A172 (cell line): ENCODE data around the gene ATAD3C. TPM values are rescaled to one million over a fixed set of nuclear protein-coding genes. Genes with fewer than 3 reads are reported as not detected.
"Not testable (repeated sequence)": the region's sequence is repeated elsewhere in the genome, so short reads cannot be mapped to it uniquely, and the experiment has no call there.

Experiments
- DNase-seq: peaks from one replicate; pipeline ENCODE4 v3.0.0-alpha.2; 2015; ENCODE audit warnings: low spot score
- total RNA-seq: library from RNA; depleted of rRNA; stranded (reverse); fragments of >200 nt; shearing (Covaris generic); gene quantifications from 2 replicates; pipeline ENCODE4 v1.2.3, GENCODE V29; 2014

ATAD3C gene
- total RNA-seq, 1 experiment from 2014 or later, result not detected

GRCh38 chr1:1419363-1419812 is 30.1 kb upstream of the ATAD3C start:
- no peak for DNase-seq

GRCh38 chr1:1419813-1420653 is 29.5 kb upstream of the ATAD3C start:
- DNase-seq, result no peak

DNA sequence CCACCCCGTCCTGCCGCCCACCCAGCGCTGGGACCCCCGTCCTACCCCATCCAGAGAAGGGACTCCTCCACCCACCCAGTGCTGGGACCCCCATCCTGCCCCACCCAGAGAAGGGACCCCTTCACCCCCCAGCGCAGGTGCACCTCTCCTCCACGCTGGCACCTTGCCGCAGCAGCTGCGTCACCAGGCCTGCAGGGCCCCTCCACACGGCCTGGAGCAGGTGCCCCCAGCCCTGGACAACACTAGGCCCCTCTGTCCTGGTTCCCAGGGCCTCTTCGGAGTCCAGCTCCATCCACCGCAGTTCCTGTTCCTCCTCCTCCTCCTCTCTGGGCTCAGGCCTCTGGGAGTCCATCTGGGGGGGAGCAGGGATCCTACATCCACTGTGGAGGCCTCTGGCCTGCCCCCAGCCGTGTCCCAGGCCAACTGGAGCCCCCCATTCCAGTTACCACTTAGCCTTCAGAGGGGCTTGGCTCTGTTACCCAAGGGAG is 28.8 kb upstream of the ATAD3C start:
- DNase-seq, result no peak

- no peak for DNase-seq
Observed at GRCh38 chr1:1421147-1421906, 28.2 kb upstream of the ATAD3C start, which contains the start of gene ANKRD65. ANKRD65 (minus strand) TSS chr1:1421276; CDS start chr1:1421005, 271 bp downstream.

GRCh38 chr1:1421907-1422464 is 27.5 kb upstream of the ATAD3C start:
- DNase-seq, result no peak

DNA sequence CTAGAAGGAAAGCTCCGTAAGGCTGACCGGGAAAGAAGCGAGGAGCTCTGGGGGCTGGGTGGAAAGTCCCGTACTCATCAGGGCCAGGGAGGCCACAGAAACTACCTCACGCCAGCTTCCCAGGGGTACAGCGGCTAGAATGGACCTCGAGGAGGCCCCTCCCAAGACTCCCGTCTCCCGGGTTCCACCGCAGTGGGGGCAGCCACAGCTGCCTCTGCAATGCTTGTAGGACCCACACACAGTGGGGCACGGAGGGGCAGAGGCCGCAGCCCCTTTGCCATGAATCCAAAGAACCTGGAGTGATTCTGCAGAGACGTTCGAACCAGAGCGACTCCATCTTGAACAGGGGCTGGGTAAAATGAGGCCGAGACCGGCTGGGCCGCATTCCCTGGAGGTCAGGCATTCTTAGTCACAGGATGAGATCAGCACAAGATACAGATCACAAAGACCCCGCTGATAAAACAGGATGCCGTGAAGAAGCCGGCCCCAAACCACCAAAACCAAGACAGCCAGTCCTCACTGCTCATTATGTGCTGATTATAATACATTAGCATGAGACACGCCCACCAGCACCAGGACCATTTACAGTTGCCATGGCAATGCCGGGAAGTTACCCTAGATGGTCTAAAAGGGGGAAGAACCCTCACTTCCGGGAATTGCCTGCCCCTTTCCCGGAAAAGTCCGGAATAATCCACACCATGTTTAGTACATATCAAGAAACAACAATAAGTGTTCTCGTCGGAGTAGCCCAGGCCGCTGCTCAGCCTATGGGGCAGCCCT is 26.8 kb upstream of the ATAD3C start:
- DNase-seq, result peak; percentile 43

GRCh38 chr1:1423245-1423597 is 26.3 kb upstream of the ATAD3C start:
- no peak for DNase-seq

DNA sequence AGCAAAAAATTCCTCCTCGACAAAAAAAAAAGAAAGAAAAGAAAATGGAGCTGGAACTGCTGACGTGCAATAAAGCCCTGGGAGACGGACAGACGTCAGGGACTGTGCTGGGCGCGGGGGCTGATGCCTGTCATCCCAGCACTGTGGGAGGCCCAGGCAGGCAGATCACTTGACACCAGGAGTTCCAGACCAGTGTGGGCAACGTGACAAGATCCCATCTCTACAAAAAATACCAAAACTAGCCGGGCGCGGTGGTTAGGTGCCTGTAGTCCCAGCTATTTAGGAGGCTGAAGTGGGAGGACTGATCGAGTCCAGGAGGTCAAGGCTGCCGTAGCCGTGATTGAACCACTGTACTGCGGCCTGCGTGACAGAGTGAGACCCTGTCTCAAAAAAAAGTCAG is 24.8 kb upstream of the ATAD3C start:
- no peak for DNase-seq

- no peak for DNase-seq
Observed at GRCh38 chr1:1425426-1425752, 24.1 kb upstream of the ATAD3C start.

GRCh38 chr1:1425753-1426495 is 23.6 kb upstream of the ATAD3C start:
- DNase-seq, result no peak

DNA sequence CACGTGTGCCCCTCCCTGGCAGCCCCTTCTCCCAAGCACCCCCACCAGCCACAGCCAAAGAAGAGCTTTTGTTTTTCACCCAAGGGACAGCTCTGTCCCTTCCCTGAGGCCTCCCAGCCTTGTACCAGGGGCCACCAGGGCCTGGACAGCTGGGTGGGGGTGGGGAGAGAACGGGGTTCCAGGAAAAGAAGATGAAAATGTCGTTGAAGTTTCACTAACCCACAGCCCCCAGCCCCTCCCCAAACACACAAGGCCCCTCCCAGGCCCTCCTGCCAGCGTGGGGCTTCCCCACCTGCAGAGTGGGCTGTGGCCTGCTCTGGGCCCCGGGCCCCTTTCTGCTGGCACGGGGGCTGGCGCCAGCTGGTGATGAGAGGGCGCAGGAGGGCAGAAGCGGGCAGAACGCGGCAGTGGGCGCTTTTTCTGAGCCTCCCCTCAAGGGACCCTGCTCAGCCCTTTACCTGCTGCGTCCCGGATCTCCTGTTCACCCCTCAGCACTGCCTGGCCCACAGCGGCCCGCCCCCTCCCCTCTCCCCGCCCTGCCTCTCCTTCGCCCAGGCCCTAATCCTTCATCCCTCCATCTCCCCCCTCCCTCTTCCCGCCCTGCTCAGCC is 22.9 kb upstream of the ATAD3C start:
- no peak for DNase-seq

- no peak for DNase-seq
Observed at GRCh38 chr1:1427106-1427819, 22.2 kb upstream of the ATAD3C start.

- DNase-seq, result no peak
Observed at GRCh38 chr1:1427820-1428148, 21.7 kb upstream of the ATAD3C start.

DNA sequence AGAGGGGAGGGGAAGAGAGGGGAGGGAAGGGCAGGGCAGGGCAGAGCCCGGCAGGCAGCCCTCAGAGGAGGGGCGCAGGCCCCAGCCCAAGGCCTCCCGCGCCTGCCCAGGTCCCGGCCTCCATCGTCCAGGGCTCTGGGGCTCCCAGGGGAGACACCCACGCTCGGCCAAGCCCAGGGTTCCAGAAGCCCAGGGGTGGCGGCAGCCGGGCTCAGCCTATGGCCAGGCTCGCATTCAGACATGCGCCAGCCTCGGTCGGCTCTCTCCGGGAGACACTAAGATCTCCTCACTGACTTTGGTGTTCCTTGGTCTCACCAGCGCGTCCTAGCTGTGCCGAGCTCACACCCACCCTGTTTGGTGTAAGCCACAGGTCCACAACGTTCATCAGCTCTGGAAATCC is 21.3 kb upstream of the ATAD3C start:
- DNase-seq, result no peak

DNA sequence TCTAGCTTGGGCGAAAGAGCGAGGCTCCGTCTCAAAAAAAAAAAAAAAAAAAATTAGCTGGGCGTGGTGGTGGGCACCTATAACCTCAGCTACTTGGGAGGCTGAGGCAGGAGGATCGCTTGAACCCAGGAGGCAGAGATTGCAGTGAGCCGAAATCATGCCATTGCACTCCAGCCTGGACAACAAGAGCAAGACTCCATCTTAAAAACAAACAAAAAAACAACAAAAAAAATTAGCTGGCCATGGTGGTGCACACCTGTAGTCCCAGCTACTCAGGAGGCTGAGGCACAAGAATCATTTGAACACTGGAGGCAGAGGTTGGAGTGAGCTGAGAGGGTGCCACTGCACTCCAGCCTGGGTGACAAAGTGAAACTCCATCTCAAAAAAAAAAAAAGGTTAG is 20.5 kb upstream of the ATAD3C start:
- DNase-seq, result not testable (repeated sequence)

GRCh38 chr1:1429671-1430073 is 19.8 kb upstream of the ATAD3C start:
- no peak for DNase-seq

DNA sequence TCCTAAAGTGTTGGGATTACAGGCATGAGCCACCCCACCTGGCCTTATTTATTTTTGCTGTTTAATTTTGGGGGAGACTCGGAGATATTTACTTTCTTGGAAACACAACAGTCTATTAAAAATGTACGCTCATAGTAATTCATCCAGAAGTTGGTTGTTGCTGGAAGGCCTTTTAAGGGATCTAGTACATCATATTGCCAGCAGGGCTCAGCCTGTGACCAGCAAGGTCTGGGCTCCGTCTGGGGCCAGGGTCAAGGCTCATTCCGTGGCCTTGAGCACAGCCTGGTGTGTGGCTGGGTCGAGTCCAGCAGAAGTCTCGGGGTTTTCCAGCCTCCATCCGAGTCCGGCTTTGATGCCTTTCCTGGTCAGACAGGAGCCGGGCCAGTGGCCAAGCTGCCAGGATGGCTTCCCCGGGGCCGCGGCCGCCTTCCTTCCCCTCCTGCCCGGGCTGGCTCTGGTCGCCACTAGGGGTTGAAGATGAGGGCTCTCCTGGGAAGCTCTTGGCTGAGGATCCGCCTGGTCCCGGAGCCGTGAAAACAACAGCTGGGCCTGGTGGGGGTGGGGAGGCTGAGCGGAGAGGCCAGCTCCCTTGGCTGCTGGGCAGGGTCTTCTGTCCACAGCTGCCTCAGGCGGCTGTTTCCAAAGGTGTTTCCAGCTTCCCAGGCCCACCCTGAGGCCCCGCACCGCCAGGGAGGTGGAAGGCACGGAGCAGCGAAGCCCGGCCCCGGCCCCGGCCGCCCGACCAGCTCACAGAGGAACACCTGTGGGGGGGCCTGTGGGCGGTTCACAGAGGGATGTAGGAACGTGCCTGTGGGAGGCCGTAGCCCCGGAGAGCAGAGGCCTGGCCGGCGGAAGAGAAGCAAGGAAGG is 19.1 kb upstream of the ATAD3C start:
- peak; percentile 46 for DNase-seq

- no peak for DNase-seq
Observed at GRCh38 chr1:1430992-1431844, 18.3 kb upstream of the ATAD3C start.
